22Rv1 (cell line): ENCODE data around the gene CTNNAL1.
"Not testable (repeated sequence)": the region's sequence is repeated elsewhere in the genome, so short reads cannot be mapped to it uniquely, and the experiment has no call there.

Source experiments
- H3K27ac ChIP-seq: fragments of 450-650 bp; 2 replicates; pipeline ENCODE4 v1.5.1; 2017
- ZFX ChIP-seq: fragments of 450-650 bp; IDR thresholded peaks from 2 replicates; pipeline ENCODE4 v1.6.1; 2017; ENCODE audit warnings: antibody characterized with exemption, borderline replicate concordance
- TF ChIP-seq, protein P1 (sequence below): fragments of 450-650 bp; IDR thresholded peaks from 2 replicates; pipeline ENCODE4 v1.5.1; 2017; ENCODE audit warnings: mild to moderate bottlenecking

CTNNAL1 gene, protein sequence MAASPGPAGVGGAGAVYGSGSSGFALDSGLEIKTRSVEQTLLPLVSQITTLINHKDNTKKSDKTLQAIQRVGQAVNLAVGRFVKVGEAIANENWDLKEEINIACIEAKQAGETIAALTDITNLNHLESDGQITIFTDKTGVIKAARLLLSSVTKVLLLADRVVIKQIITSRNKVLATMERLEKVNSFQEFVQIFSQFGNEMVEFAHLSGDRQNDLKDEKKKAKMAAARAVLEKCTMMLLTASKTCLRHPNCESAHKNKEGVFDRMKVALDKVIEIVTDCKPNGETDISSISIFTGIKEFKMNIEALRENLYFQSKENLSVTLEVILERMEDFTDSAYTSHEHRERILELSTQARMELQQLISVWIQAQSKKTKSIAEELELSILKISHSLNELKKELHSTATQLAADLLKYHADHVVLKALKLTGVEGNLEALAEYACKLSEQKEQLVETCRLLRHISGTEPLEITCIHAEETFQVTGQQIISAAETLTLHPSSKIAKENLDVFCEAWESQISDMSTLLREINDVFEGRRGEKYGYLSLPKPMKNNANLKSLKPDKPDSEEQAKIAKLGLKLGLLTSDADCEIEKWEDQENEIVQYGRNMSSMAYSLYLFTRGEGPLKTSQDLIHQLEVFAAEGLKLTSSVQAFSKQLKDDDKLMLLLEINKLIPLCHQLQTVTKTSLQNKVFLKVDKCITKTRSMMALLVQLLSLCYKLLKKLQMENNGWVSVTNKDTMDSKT

DNA sequence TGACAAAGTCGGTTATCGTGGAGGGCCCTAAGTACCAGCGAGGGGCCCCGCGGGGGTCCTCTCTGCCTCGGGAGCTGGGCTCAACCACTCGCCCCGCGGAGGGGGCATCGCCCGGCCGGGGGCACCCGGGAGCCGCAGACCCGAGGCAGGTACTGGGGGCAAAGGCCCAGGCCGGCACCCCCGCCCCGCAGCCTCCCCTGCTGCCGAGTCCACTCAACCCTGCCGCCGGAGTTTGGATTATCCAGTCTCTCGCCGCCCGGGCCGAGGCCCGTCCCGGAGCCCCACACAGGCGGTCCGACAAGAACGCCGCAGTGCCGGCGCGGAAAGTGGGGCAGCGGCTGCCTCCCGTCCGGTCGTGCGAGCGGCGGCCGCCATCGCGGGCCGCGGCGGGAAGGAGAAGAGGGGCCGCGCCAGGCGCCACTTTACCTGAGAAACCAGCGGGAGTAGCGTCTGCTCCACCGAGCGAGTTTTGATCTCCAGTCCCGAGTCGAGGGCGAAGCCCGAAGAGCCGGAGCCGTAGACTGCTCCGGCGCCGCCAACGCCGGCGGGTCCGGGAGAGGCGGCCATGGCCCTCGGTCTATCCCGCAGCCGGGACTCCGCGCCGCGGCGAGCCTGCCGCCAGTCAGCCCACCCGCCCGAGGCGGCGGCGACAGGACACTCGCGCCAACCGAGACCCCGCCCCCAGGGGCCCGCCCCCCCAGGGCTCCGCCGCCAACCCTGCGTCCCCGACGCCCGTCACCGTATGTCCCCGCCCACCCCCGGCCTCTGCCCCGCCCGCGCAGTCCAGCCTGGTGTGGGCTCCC, at the start of gene CTNNAL1:
Gene CTNNAL1 (minus strand): TSS at position 624 of the 803 bp plus-strand sequence. CDS start 57 bp downstream, at position 567.
- TF ChIP-seq, protein P1, sequence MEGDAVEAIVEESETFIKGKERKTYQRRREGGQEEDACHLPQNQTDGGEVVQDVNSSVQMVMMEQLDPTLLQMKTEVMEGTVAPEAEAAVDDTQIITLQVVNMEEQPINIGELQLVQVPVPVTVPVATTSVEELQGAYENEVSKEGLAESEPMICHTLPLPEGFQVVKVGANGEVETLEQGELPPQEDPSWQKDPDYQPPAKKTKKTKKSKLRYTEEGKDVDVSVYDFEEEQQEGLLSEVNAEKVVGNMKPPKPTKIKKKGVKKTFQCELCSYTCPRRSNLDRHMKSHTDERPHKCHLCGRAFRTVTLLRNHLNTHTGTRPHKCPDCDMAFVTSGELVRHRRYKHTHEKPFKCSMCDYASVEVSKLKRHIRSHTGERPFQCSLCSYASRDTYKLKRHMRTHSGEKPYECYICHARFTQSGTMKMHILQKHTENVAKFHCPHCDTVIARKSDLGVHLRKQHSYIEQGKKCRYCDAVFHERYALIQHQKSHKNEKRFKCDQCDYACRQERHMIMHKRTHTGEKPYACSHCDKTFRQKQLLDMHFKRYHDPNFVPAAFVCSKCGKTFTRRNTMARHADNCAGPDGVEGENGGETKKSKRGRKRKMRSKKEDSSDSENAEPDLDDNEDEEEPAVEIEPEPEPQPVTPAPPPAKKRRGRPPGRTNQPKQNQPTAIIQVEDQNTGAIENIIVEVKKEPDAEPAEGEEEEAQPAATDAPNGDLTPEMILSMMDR = no peak
- no peak for TF ChIP-seq ZFX
- peak within 1 kb of the TSS; percentile 80 for H3K27ac ChIP-seq

DNA sequence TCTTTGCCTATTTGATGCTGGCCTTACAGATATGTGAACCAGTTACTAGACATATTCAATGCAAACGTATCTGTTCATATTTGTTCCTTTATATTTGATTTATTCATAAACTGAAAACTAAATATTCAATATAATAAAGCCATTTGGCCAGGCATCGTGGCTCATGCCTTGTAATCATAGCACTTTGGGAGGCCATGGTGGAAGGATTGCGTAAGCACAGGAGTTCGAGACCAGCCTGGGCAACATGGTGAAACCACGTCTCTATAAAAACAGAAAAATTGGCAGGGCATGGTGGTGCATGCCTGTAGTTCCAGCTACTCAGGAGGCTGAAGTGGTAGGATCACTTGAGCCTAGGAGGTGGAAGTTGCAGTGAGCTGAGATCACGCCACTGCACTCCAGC, 49.2 kb upstream of the CTNNAL1 start:
- no peak for TF ChIP-seq ZFX
- TF ChIP-seq, protein P1 = no peak
- H3K27ac ChIP-seq = no peak overlapping the region

DNA sequence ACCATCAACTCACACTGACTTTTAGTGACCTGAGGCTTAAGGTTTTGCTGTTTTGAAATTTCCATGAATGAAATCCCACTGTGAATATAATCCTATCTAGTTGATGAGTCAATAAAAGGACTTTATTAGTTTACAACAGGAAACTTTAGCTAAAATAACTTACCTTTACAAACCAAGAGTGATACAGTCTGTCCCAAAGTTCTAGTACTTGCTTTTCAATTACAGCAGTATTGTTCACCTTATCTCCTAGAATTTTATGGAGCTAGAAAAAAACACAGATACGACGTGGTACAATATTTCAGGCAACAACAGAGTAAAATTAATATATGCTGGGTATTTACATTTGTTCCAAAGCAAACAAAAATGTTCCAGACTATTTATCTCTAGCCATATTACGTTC, 46.9 kb upstream of the CTNNAL1 start:
- H3K27ac ChIP-seq = peak overlapping the region; percentile 64
- TF ChIP-seq ZFX = no peak
- TF ChIP-seq, protein P1 = no peak

DNA sequence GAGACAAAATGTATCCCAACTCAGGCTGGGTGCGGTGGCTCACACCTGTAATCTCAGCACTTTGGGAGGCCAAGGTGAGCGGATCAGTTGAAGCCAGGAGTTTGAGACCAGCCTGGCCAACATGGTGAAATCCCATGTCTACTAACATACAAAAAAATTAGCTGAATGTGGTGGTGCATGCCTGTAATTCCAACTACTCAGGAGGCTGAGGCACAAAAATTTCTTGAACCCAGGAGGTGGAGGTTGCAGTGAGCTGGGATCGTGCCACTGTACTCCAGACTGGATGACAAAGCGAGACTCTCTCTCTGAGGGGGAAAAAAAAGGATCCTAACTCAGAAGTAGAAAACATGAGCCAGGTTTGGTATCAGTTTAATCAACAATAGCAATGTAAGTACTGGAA, 39.8 kb upstream of the CTNNAL1 start:
- not testable (repeated sequence) for H3K27ac ChIP-seq

DNA sequence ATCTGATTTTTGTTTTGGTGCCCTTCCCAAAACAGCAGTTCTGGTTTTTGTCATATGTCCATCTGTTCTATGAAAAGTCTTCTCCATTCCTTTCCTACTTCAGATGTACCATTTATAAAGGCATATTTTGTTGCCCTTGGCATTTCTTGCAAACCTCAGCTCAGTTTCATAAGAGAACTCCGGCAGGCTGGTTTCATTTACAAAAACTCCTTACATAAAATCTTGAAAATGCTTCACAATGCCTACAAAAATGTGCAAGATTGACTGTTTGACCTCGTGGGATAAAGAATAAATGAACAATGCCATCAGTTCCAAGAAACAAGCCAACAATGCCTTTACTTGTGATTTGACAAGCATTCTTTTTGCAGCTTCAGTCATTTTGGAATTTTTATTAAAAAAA, 39.1 kb upstream of the CTNNAL1 start:
- no peak overlapping the region for H3K27ac ChIP-seq
- TF ChIP-seq ZFX = no peak
- TF ChIP-seq, protein P1 = no peak

DNA sequence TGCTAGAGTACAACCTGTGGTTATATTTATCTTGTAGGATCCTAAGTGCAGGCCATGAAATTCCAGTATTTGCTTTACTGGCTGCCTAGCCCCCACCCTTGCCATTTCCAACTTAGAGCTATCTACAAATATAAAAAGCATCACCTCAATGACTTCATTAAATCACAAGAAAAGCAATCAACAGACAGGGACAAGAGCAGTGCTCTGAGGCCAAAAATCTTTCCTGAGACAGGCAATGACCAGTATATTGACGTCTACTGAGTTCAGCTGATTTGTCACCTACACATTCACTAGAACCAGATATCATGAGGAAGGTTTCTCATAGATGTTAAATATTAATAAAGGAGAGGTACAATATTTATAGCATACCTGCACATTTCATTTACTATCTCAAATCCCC, 38.4 kb upstream of the CTNNAL1 start:
- no peak for TF ChIP-seq ZFX
- TF ChIP-seq, protein P1 = no peak
- H3K27ac ChIP-seq = no peak overlapping the region

DNA sequence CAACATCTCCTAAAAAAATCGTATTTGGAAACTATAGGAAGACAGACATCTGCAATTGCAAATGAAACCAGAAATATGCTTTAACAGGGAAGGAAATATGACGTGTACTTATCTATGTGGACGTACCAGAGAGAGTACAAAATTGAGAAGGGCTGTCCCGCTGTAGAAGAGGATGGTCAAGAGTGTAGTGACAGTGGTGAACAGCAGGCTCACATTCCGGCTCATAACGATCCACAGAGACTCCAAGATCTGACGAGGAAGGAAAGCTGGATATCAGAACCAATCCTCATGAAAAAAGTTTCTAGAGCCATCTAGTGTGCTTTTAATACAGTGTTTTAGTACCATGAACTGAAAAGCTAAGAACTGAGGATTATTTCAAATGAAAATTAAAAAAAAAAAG, 37.1 kb upstream of the CTNNAL1 start:
- H3K27ac ChIP-seq = no peak overlapping the region
- TF ChIP-seq ZFX = no peak
- TF ChIP-seq, protein P1 = no peak
